ENCODE measurements around the gene RTL10. TPM values are rescaled to one million over a fixed set of nuclear protein-coding genes. Genes with fewer than 3 reads are reported as not detected.
A peak's percentile ranks its signal among the peaks of the same experiment; 100 is the strongest.

The RTL10 gene
- polyA plus RNA-seq, 1 of the 3 experiments (the other 2 are of a cell fraction): 7.8 TPM

DNA sequence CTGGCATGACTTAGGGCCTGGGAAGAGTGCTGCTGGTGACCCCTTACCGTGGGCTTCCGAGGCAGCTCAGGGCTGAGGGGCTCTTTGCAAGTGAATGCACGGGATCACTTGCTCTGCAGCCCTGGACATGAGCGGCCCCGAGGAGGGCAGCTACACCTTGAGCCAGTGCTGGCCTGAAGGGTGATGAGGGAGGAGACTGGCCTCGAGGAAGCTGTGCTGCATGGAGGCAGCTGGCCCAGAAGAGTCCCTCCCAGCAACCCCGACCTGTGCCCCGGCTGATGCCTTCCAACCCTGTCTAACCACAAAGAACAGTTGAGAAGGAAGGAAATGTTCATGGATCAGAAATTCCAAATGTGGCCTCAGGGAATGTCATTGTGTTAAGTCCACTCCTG, 48.9 kb downstream of the RTL10 start:
- Histone ChIP-seq H3K27me3 (ENCODE audit: insufficient read depth) (no peaks in the 10 kb centered on the region), H3K9ac (no peak overlapping the region), H3F3A (replicated peaks; ENCODE audit: insufficient read depth) (no peaks in the 10 kb centered on the region), H3K4me2 (no peak overlapping the region), H3K36me3 (replicated peaks in 1 of 2; ENCODE audit: control insufficient read depth in 1 of 2, insufficient read depth in 2 of 2, low read length in 1 of 2) (no peaks in the 10 kb centered on the region), H3K4me1 (ENCODE audit: control insufficient read depth in 1 of 2, insufficient read depth in 2 of 2, low read depth in 1 of 2, low read length in 1 of 2) (peaks cover 0 to 40% of the 10 kb centered on the region in 2 experiments; a peak in 1 of 4 replicates), H2AFZ (ENCODE audit: low read depth) (no peak overlapping the region), H3K27ac (ENCODE audit: low read depth in 2 of 2, low read length in 1 of 2) (no peak overlapping the region), H3K9me3 (no peaks in the 10 kb centered on the region), H3K4me3 (ENCODE audit: low read depth in 2 of 2, low read length in 1 of 2) (no peak overlapping the region), H4K20me1 (ENCODE audit: insufficient read depth) (no peaks in the 10 kb centered on the region), H3K79me2 (ENCODE audit: insufficient read depth) (no peaks in the 10 kb centered on the region), H3K9me2 (no peaks in the 10 kb centered on the region)
- 97% methylated on average over 8 of the region's 8 CpGs for WGBS (ENCODE audit: low lambda C conversion rate)
- ChIA-PET POLR2A (no interaction called here), CTCF (interaction anchor here (1.0 to 1.3 kb wide), 2 partner anchors 75 to 104 kb away, joined by 4 to 6 read pairs; no protein-coding TSS in a partner anchor)
- peak; percentile 21 for DNase-seq
- TF ChIP-seq, protein P1, sequence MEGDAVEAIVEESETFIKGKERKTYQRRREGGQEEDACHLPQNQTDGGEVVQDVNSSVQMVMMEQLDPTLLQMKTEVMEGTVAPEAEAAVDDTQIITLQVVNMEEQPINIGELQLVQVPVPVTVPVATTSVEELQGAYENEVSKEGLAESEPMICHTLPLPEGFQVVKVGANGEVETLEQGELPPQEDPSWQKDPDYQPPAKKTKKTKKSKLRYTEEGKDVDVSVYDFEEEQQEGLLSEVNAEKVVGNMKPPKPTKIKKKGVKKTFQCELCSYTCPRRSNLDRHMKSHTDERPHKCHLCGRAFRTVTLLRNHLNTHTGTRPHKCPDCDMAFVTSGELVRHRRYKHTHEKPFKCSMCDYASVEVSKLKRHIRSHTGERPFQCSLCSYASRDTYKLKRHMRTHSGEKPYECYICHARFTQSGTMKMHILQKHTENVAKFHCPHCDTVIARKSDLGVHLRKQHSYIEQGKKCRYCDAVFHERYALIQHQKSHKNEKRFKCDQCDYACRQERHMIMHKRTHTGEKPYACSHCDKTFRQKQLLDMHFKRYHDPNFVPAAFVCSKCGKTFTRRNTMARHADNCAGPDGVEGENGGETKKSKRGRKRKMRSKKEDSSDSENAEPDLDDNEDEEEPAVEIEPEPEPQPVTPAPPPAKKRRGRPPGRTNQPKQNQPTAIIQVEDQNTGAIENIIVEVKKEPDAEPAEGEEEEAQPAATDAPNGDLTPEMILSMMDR (IDR thresholded peaks at IDR 0.05): no peak
- TF ChIP-seq FOXJ3 (CRISPR knock-in tag; IDR thresholded peaks at IDR 0.05) (no peak), SMC3 (IDR thresholded peaks at IDR 0.05; ENCODE audit: low read depth, low read length) (no peak), FOSL2 (IDR thresholded peaks at IDR 0.05; ENCODE audit: borderline replicate concordance, low read depth) (no peak), GATA2 (CRISPR knock-in tag; IDR thresholded peaks at IDR 0.05) (no peak), JUND (IDR thresholded peaks at IDR 0.05) (no peak), ELF1 (IDR thresholded peaks at IDR 0.05) (no peak), MXI1 (IDR thresholded peaks at IDR 0.05; ENCODE audit: low read depth, low read length) (no peak)
- TF ChIP-seq, protein P2, sequence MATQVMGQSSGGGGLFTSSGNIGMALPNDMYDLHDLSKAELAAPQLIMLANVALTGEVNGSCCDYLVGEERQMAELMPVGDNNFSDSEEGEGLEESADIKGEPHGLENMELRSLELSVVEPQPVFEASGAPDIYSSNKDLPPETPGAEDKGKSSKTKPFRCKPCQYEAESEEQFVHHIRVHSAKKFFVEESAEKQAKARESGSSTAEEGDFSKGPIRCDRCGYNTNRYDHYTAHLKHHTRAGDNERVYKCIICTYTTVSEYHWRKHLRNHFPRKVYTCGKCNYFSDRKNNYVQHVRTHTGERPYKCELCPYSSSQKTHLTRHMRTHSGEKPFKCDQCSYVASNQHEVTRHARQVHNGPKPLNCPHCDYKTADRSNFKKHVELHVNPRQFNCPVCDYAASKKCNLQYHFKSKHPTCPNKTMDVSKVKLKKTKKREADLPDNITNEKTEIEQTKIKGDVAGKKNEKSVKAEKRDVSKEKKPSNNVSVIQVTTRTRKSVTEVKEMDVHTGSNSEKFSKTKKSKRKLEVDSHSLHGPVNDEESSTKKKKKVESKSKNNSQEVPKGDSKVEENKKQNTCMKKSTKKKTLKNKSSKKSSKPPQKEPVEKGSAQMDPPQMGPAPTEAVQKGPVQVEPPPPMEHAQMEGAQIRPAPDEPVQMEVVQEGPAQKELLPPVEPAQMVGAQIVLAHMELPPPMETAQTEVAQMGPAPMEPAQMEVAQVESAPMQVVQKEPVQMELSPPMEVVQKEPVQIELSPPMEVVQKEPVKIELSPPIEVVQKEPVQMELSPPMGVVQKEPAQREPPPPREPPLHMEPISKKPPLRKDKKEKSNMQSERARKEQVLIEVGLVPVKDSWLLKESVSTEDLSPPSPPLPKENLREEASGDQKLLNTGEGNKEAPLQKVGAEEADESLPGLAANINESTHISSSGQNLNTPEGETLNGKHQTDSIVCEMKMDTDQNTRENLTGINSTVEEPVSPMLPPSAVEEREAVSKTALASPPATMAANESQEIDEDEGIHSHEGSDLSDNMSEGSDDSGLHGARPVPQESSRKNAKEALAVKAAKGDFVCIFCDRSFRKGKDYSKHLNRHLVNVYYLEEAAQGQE (IDR thresholded peaks at IDR 0.05; ENCODE audit: low read depth, low read length): no peak
- TF ChIP-seq, protein P3, sequence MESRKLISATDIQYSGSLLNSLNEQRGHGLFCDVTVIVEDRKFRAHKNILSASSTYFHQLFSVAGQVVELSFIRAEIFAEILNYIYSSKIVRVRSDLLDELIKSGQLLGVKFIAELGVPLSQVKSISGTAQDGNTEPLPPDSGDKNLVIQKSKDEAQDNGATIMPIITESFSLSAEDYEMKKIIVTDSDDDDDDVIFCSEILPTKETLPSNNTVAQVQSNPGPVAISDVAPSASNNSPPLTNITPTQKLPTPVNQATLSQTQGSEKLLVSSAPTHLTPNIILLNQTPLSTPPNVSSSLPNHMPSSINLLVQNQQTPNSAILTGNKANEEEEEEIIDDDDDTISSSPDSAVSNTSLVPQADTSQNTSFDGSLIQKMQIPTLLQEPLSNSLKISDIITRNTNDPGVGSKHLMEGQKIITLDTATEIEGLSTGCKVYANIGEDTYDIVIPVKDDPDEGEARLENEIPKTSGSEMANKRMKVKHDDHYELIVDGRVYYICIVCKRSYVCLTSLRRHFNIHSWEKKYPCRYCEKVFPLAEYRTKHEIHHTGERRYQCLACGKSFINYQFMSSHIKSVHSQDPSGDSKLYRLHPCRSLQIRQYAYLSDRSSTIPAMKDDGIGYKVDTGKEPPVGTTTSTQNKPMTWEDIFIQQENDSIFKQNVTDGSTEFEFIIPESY (IDR thresholded peaks at IDR 0.05; ENCODE audit: borderline replicate concordance, low read depth): no peak
- TF ChIP-seq, protein P4, sequence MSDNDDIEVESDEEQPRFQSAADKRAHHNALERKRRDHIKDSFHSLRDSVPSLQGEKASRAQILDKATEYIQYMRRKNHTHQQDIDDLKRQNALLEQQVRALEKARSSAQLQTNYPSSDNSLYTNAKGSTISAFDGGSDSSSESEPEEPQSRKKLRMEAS (IDR thresholded peaks at IDR 0.05; ENCODE audit: low read depth): no peak

Other genes starting within 250 kb of the RTL10 start
- 10.4 and 14.0 TPM in 2 replicates for gene SEPTIN5, start 140.4 kb downstream of the RTL10 start, polyA plus RNA-seq (2012; rRNA removed)
- gene GP1BB, start 131.3 kb downstream of the RTL10 start, polyA plus RNA-seq (2012; rRNA removed): 0.49 and 1.5 TPM in 2 replicates
- gene TBX1, start 94.1 kb downstream of the RTL10 start, polyA plus RNA-seq (2012; rRNA removed): not detected in 2 replicates
- 3.2 and 5.9 TPM in 2 replicates for gene GNB1L, start within 50 bp of the RTL10 start, polyA plus RNA-seq (2012; rRNA removed)
- 205 and 343 TPM in 2 replicates for gene COMT, start 86.9 kb upstream of the RTL10 start, polyA plus RNA-seq (2012; rRNA removed)
- 33.5 and 34.7 TPM in 2 replicates for gene TXNRD2, start 86.9 kb upstream of the RTL10 start, polyA plus RNA-seq (2012; rRNA removed)
- 27.4 and 33.0 TPM in 2 replicates for gene ARVCF, start 161.9 kb upstream of the RTL10 start, polyA plus RNA-seq (2012; rRNA removed)
- 20.7 and 25.5 TPM in 2 replicates for gene TANGO2, start 166.2 kb upstream of the RTL10 start, polyA plus RNA-seq (2012; rRNA removed)
- 23.9 and 26.5 TPM in 2 replicates for gene DGCR8, start 225.4 kb upstream of the RTL10 start, polyA plus RNA-seq (2012; rRNA removed)